Sigmoid colon (tissue), 7 donors: ENCODE results near the gene CARD6. TPM values are rescaled to one million over a fixed set of nuclear protein-coding genes. Genes with fewer than 3 reads are reported as not detected.

Source experiments
- DNase-seq: peaks from one replicate; pipeline ENCODE4 v3.0.0-alpha.2; 2019
- H3K27ac ChIP-seq, 4 donors: fragments of 200-600 bp; sonication (generic); one replicate each; pipeline ENCODE4 v1.5.1; 2016 to 2019; ENCODE audit warnings: mild to moderate bottlenecking in 1 of 4
- H3K27me3 ChIP-seq, 3 donors: fragments of 200-600 bp; sonication (generic); one replicate each; pipeline ENCODE4 v1.5.1; 2019; ENCODE audit warnings: mild to moderate bottlenecking in 1 of 3
- H3K36me3 ChIP-seq, 4 donors: fragments of 200-600 bp; sonication (generic); one replicate each; pipeline ENCODE4 v1.5.1; 2016 to 2019
- H3K4me1 ChIP-seq, 4 donors: fragments of 200-600 bp; sonication (generic); one replicate each; pipeline ENCODE4 v1.5.1; 2017 to 2019
- H3K4me3 ChIP-seq, 4 donors: fragments of 200-600 bp; sonication (generic); one replicate each; pipeline ENCODE4 v1.5.1; 2017 to 2019; ENCODE audit warnings: mild to moderate bottlenecking in 2 of 4, moderate library complexity in 1 of 4
- H3K9me3 ChIP-seq, 4 donors: fragments of 200-600 bp in 3 of 4; sonication (generic) in 3 of 4; one replicate each; pipeline versions ENCODE4 v1.5.1 to v1.6.1; 2013 to 2019
- EP300 ChIP-seq, 4 donors: sonication (generic); formaldehyde crosslinking; IDR thresholded peaks; one replicate each; pipeline ENCODE4 v1.6.1; 2017; ENCODE audit warnings: antibody characterized with exemption in 4 of 4
- POLR2A ChIP-seq, 2 donors: fragments of 450-650 bp; IDR thresholded peaks; one replicate each; pipeline ENCODE4 v1.6.1; 2016; ENCODE audit warnings: antibody characterized with exemption in 2 of 2, mild to moderate bottlenecking in 2 of 2, moderate library complexity in 2 of 2
- POLR2AphosphoS5 ChIP-seq, 4 donors: sonication (generic); formaldehyde crosslinking; IDR thresholded peaks; one replicate each; pipeline ENCODE4 v1.6.1; 2017; ENCODE audit warnings: antibody characterized with exemption in 4 of 4
- WGBS, 2 donors: extraction: QIAGEN DNeasy Blood & Tissue Kit; methylation state at CpG; one replicate each; pipeline ENCODE4 v1.1.7; 2013; 5-methylcytosine and 5-hydroxymethylcytosine counted together
- intact Hi-C: fragments of 100-400 bp; cut with DNase I; formaldehyde crosslinking; loops from one replicate; pipeline ENCODE4 v1.15.1; 2023
- polyA plus RNA-seq, 3 donors: library from polyadenylated mRNA; stranded (reverse); fragments of 200-250 nt; gene quantifications; one replicate each; pipeline ENCODE4 v1.2.3, GENCODE V29; 2013
- total RNA-seq, 4 donors: library from RNA; depleted of rRNA; stranded (reverse); fragments of >200 nt; gene quantifications; one replicate each; pipeline ENCODE4 v1.1.0, GENCODE V29; 2016
- TF ChIP-seq, protein P1 (sequence below), 4 experiments: fragments of 450-650 bp in 3 of 4; fragments of 200-600 bp in 1 of 4; IDR thresholded peaks; one replicate each; pipeline ENCODE4 v1.5.1; 2016 to 2019; ENCODE audit warnings: antibody characterized with exemption in 4 of 4, mild to moderate bottlenecking in 3 of 4, moderate library complexity in 2 of 4
- donor health status: healthy with polysubstance abuse.
- donor health status: Bipolar disorder and iron deficiency.
- donor health status: healthy.

Gene CARD6
- total and polyA plus RNA-seq, 7 donors, result 1.4 to 12.2 (median 4.8) TPM

DNA sequence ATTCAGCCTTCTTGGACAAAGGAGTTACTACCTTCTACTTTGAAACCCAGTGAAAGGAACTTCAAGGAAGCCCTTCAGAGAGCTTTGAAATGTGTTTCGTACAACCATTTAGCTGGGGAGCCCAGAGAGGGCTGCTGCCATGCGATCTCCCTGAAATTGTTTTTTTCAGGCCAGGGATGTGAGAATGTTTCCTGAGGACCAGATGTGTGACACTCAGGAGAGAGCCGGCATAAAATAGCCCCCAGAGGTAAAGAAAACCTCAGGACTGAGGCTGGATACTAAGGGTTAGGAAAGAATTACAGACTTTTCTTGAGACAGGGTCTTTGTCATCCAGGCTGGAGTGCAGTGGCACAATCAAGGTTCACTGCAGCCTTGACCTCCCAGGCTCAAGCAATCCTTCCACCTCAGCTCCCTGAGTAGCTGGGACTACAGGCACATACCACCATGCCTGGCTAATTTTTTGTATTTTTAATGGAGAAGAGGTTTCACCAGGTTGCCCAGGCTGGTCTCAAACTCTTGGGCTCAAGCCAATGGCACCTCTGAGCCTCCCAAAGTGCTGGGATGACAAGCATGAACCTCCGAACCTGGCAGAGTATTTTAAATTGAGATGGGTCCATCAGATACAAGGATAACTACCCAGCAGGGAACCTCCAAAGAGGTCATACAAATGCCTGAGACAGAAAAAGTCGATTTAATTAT is 14.5 kb upstream of the CARD6 start:
- H3K27me3 ChIP-seq, result no peaks in the 10 kb centered on the region
- no peaks in the 10 kb centered on the region for H3K9me3 ChIP-seq
- H3K27ac ChIP-seq, result no peak overlapping the region
- H3K36me3 ChIP-seq, result peaks cover 4 to 57% (median 35%) of the 10 kb centered on the region in 4 donors
- no peaks in the 10 kb centered on the region for H3K4me1 ChIP-seq
- TF ChIP-seq EP300 (IDR thresholded peaks at IDR 0.05) (no peak), POLR2A (IDR thresholded peaks at IDR 0.05) (no peak), POLR2AphosphoS5 (IDR thresholded peaks at IDR 0.05) (no peak)
- TF ChIP-seq, protein P1, sequence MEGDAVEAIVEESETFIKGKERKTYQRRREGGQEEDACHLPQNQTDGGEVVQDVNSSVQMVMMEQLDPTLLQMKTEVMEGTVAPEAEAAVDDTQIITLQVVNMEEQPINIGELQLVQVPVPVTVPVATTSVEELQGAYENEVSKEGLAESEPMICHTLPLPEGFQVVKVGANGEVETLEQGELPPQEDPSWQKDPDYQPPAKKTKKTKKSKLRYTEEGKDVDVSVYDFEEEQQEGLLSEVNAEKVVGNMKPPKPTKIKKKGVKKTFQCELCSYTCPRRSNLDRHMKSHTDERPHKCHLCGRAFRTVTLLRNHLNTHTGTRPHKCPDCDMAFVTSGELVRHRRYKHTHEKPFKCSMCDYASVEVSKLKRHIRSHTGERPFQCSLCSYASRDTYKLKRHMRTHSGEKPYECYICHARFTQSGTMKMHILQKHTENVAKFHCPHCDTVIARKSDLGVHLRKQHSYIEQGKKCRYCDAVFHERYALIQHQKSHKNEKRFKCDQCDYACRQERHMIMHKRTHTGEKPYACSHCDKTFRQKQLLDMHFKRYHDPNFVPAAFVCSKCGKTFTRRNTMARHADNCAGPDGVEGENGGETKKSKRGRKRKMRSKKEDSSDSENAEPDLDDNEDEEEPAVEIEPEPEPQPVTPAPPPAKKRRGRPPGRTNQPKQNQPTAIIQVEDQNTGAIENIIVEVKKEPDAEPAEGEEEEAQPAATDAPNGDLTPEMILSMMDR (IDR thresholded peaks at IDR 0.05), result no peak
- no peak for DNase-seq
- H3K4me3 ChIP-seq, result no peak overlapping the region
- intact Hi-C loops, result no loop called here
- WGBS, 2 donors, result 92 to 93% methylated on average over 5 of the region's 5 CpGs

DNA sequence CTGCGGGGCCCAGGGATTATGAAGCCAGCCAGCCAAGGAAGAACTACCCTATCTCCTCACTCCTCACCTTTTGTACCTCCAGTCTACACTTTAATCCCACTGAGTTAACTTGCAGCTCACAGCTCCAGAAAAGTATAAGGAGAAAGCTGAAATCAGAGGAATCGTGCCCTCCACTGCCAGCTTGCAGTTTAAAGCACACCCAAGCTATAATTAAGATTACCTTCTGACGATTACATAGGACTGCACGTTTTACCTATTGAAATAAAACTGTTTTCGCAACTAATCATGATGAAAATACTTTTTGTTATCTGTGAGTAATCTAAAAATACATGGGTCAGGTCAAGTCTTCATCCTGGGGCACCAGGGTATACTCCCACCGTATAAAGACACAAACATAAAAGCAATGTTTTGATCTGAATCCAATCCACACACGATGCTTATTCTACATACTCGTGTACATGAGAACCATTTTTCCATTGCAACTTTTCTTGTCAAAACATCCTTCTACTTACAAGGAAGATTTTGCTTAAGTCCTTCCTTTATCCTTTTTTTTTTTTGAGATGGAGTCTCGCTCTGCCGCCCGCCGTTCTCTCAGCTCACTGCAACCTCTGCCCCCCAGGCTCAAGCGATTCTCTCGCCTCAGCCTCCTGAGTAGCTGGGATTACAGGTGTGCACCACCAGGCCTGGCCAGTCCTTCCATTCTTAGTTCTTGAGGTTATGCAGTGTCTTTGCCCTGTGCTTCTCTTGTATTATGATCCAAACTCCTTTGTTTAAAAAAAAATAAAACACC is 13.8 kb upstream of the CARD6 start:
- no peaks in the 10 kb centered on the region for H3K27me3 ChIP-seq
- 88 to 92% methylated on average over 14 of the region's 14 CpGs for WGBS, 2 donors
- no peak overlapping the region for H3K27ac ChIP-seq
- no peak overlapping the region for H3K4me3 ChIP-seq
- no peak for DNase-seq
- TF ChIP-seq POLR2A (IDR thresholded peaks at IDR 0.05), result no peak
- TF ChIP-seq POLR2AphosphoS5 (IDR thresholded peaks at IDR 0.05), result no peak
- TF ChIP-seq, protein P1 (IDR thresholded peaks at IDR 0.05), result no peak
- no peak for TF ChIP-seq EP300 (IDR thresholded peaks at IDR 0.05)
- peaks cover 4 to 64% (median 42%) of the 10 kb centered on the region in 4 donors for H3K36me3 ChIP-seq
- intact Hi-C loops, result no loop called here
- H3K4me1 ChIP-seq, result peaks cover 0 to under 1% (median 0%) of the 10 kb centered on the region in 4 donors
- no peaks in the 10 kb centered on the region for H3K9me3 ChIP-seq

DNA sequence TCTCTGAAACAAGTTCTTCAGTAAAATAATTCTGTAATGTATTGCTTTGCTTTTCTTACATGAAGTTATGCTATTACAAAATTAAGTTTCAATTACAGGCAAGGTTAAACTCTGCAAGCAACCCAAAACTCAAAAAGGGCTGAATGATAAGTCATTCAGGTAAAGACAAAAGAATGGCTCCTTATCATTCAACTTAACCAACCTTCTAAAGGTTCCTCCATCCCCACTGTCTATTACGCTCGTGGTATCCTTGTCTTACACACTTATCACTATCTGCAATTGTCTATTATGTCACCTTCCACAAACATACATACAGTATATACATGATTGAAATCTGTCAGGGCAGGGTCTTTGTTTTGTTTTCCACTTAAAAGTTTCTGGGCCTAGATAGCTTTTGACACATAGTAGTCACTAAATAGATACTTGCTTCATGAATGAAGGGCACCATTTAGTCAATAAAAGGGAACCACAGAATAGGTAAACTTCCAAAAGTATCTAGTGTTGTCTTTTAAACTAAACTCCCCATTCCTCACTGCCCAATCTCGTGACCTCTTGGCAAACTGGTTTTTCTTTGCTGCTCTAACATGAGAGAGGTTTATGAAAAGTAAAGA is 13.0 kb upstream of the CARD6 start:
- TF ChIP-seq POLR2A (IDR thresholded peaks at IDR 0.05) (no peak), EP300 (IDR thresholded peaks at IDR 0.05) (no peak), POLR2AphosphoS5 (IDR thresholded peaks at IDR 0.05) (no peak)
- TF ChIP-seq, protein P1 (IDR thresholded peaks at IDR 0.05), result no peak
- intact Hi-C loops, result no loop called here

DNA sequence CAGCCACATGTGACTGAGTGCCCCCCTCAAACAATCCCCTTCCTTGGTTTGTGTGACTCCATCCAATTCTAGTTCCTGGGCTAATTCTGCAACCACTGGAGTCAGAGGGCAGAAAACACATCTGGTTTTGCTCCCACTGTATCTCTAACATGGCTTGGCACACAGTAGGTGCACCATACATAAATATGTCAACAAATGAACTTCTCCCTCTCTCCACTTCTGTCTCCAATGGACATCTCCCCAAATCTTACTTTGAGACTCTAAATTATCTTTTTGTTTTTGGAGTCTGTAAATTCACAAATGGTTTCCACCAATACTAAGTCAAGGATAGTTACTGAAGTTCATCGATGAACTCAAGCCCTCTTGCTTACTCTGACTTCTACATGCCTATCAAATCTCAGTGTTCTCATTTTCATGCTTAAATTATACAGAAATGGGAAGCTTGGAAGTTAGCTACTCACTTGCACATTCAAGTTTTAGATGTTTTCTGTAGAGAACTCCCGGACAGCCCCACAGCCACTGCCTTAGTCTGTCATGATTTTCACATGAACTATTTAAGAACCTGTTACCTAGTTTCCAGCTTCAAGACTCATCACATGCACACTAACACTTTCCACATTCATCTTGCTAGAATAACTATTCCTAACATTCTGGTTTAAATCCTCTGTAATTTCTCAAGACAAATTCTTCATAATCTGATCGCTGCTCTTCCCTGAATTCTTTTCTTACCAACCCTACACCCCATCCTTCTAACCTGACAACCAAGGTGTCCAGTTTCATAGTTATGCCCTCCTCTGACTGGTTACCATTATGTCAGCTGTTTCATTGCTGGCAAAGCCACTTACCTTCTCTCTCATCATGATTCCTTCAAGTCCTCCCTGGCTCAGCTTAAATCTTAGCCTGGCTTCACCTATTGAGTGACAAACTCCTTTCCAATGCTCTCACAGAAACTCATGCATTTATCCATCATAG is 12.2 kb upstream of the CARD6 start:
- Histone ChIP-seq H3K27ac (no peak overlapping the region), H3K36me3 (peaks cover 4 to 80% (median 51%) of the 10 kb centered on the region in 4 donors), H3K27me3 (no peaks in the 10 kb centered on the region), H3K4me3 (no peak overlapping the region), H3K4me1 (peaks cover 0 to 17% (median 12%) of the 10 kb centered on the region in 4 donors), H3K9me3 (no peaks in the 10 kb centered on the region)
- TF ChIP-seq, protein P1 (IDR thresholded peaks at IDR 0.05), result no peak
- no peak for TF ChIP-seq EP300 (IDR thresholded peaks at IDR 0.05)
- no peak for TF ChIP-seq POLR2A (IDR thresholded peaks at IDR 0.05)
- no peak for TF ChIP-seq POLR2AphosphoS5 (IDR thresholded peaks at IDR 0.05)
- 95 to 99% methylated on average over 3 of the region's 3 CpGs for WGBS, 2 donors
- no peak for DNase-seq
- intact Hi-C loops, result no loop called here

More for the DNA sequence above, 13.0 kb upstream of the CARD6 start:
- H3K27me3 ChIP-seq, result no peaks in the 10 kb centered on the region
- no peaks in the 10 kb centered on the region for H3K9me3 ChIP-seq
- H3K36me3 ChIP-seq, result peaks cover 4 to 72% (median 43%) of the 10 kb centered on the region in 4 donors
- H3K27ac ChIP-seq, result no peak overlapping the region
- no peak overlapping the region for H3K4me3 ChIP-seq
- 88 to 92% methylated on average over 3 of the region's 3 CpGs for WGBS, 2 donors
- no peak for DNase-seq
- peaks cover 0 to 8% (median 3%) of the 10 kb centered on the region in 4 donors for H3K4me1 ChIP-seq
